HepG2 (cell line): Measurements from ENCODE around the gene NISCH. TPM values are rescaled to one million over a fixed set of nuclear protein-coding genes. Genes with fewer than 3 reads are reported as not detected.

ENCODE experiments used
- ARID4A ChIP-seq: sonication (generic); formaldehyde crosslinking; IDR thresholded peaks from 2 replicates; pipeline ENCODE4 v1.5.0; 2020; ENCODE audit warnings: mild to moderate bottlenecking, missing genetic modification reagents, borderline replicate concordance
- BCLAF1 ChIP-seq: fragments of 450-650 bp; IDR thresholded peaks from 2 replicates; pipeline ENCODE4 v1.6.1; 2017; ENCODE audit warnings: mild to moderate bottlenecking
- CENPX ChIP-seq: sonication (generic); formaldehyde crosslinking; IDR thresholded peaks from 2 replicates; pipeline ENCODE4 v1.9.0; 2021; ENCODE audit warnings: mild to moderate bottlenecking, missing genetic modification reagents, moderate library complexity
- EZH2 ChIP-seq: conservative IDR thresholded peaks from 2 replicates; pipeline ENCODE4 v1.6.1; 2012; ENCODE audit warnings: mild to moderate bottlenecking, low read depth, low read length, moderate library complexity
- HNRNPUL1 ChIP-seq: fragments of 200-400 bp; formaldehyde crosslinking; IDR thresholded peaks from 2 replicates; pipeline ENCODE4 v1.6.1; 2017; ENCODE audit warnings: low read depth, mild to moderate bottlenecking, low read length, moderate library complexity
- KLF12 ChIP-seq: sonication (generic); formaldehyde crosslinking; IDR thresholded peaks from 2 replicates; pipeline ENCODE4 v1.4.0; 2020; ENCODE audit warnings: missing genetic modification reagents, borderline replicate concordance
- MXD1 ChIP-seq: sonication (generic); formaldehyde crosslinking; IDR thresholded peaks from 2 replicates; pipeline ENCODE4 v1.4.0; 2020; ENCODE audit warnings: mild to moderate bottlenecking, missing genetic modification reagents
- MYC ChIP-seq: sonication (generic); formaldehyde crosslinking; IDR thresholded peaks from 2 replicates; pipeline ENCODE4 v1.9.0; 2021; ENCODE audit warnings: missing genetic modification reagents, borderline replicate concordance
- RBAK ChIP-seq: sonication (generic); formaldehyde crosslinking; IDR thresholded peaks from 2 replicates; pipeline ENCODE4 v1.5.1; 2020; ENCODE audit warnings: mild to moderate bottlenecking, missing genetic modification reagents
- RFX3 ChIP-seq: IDR thresholded peaks from 2 replicates; pipeline ENCODE4 v1.6.1; 2016; ENCODE audit warnings: missing biosample characterization, missing genetic modification reagents
- SALL2 ChIP-seq: sonication (generic); formaldehyde crosslinking; IDR thresholded peaks from 2 replicates; pipeline ENCODE4 v1.8.1; 2023; ENCODE audit warnings: mild to moderate bottlenecking, missing genetic modification reagents, inconsistent platforms
- SOX5 ChIP-seq: IDR thresholded peaks from 2 replicates; pipeline ENCODE4 v1.6.1; 2016; ENCODE audit warnings: borderline replicate concordance
- SP140L ChIP-seq: sonication (generic); formaldehyde crosslinking; IDR thresholded peaks from 2 replicates; pipeline ENCODE4 v1.4.0; 2020; ENCODE audit warnings: missing genetic modification reagents, borderline replicate concordance
- TBP ChIP-seq: sonication (generic); formaldehyde crosslinking; IDR thresholded peaks from 2 replicates; pipeline ENCODE4 v1.5.0; 2020; ENCODE audit warnings: missing genetic modification reagents
- TEAD3 ChIP-seq: optimal IDR thresholded peaks from 2 replicates; pipeline ENCODE3; 2016; ENCODE audit warnings: borderline replicate concordance
- THYN1 ChIP-seq: sonication (generic); formaldehyde crosslinking; IDR thresholded peaks from 2 replicates; pipeline ENCODE4 v1.8.1; 2023; ENCODE audit warnings: low read depth, mild to moderate bottlenecking, moderate library complexity, missing genetic modification reagents, borderline replicate concordance
- ZBTB20 ChIP-seq: sonication (generic); formaldehyde crosslinking; IDR thresholded peaks from 2 replicates; pipeline ENCODE4 v1.8.1; 2023; ENCODE audit warnings: missing genetic modification reagents, low read depth, mild to moderate bottlenecking, borderline replicate concordance
- ZNF335 ChIP-seq: sonication (generic); formaldehyde crosslinking; IDR thresholded peaks from 2 replicates; pipeline ENCODE4 v1.4.0; 2020; ENCODE audit warnings: missing genetic modification reagents
- ZNF44 ChIP-seq: sonication (generic); formaldehyde crosslinking; IDR thresholded peaks from 2 replicates; pipeline ENCODE4 v1.5.1; 2020; ENCODE audit warnings: mild to moderate bottlenecking, missing genetic modification reagents
- ZNF484 ChIP-seq: sonication (generic); formaldehyde crosslinking; IDR thresholded peaks from 2 replicates; pipeline ENCODE4 v1.5.1; 2020; ENCODE audit warnings: mild to moderate bottlenecking, low read depth, missing genetic modification reagents, borderline replicate concordance
- ZNF510 ChIP-seq: sonication (generic); formaldehyde crosslinking; IDR thresholded peaks from 2 replicates; pipeline ENCODE4 v1.4.0; 2020; ENCODE audit warnings: low read depth, mild to moderate bottlenecking, missing genetic modification reagents
- ZSCAN25 ChIP-seq: sonication (generic); formaldehyde crosslinking; IDR thresholded peaks from 2 replicates; pipeline ENCODE4 v1.8.0; 2022; ENCODE audit warnings: mild to moderate bottlenecking, missing genetic modification reagents
- polyA plus RNA-seq, 8 experiments: library from polyadenylated mRNA; depleted of rRNA in 3 of 8; stranded (reverse) in 7 of 8; unstranded in 1 of 8; fragments of >200 nt; fragmentation: Illumina TruSeq in 4 of 8; extraction: Trizol in 4 of 8; gene quantifications; 2 replicates each; pipeline versions ENCODE4 v1.2.1 to v1.2.3, GENCODE V29; 2011 to 2016; ENCODE audit warnings: low read depth in 4 of 8, missing spikeins in 1 of 8, mixed read lengths in 1 of 8; ENCODE audit not compliant: insufficient read depth in 1 of 8
- total RNA-seq, 5 experiments: library from RNA; depleted of rRNA; stranded (reverse); fragments of >200 nt; fragmentation: Illumina TruSeq; extraction: Trizol; gene quantifications; 2 replicates each; pipeline ENCODE4 v1.2.3, GENCODE V29; 2016; ENCODE audit warnings: low read depth in 1 of 5

Gene NISCH
- total and polyA plus RNA-seq, 2 of the 13 experiments (the other 11 are each of a cell fraction or from before 2014, with no cell fraction given), result 27.0 to 47.6 TPM

- TF ChIP-seq HNRNPUL1, result no peak
- peak; percentile 22; the same call in 1 of the 2 replicates for TF ChIP-seq ZBTB20 (CRISPR knock-in tag)
- 0 out of 2 replicates have a peak, but pooled peaks have one; percentile 11 for TF ChIP-seq SALL2 (CRISPR knock-in tag)
- 0 out of 2 replicates have a peak, but pooled peaks have one; percentile 30 for TF ChIP-seq ZNF335 (CRISPR knock-in tag)
- TF ChIP-seq THYN1 (CRISPR knock-in tag), result no peak
- TF ChIP-seq SP140L (CRISPR knock-in tag), result no peak
- no peak for TF ChIP-seq ZNF510
- no peak for TF ChIP-seq ZNF44
- no peak for TF ChIP-seq TBP (CRISPR knock-in tag)
- no peak for TF ChIP-seq ZNF484 (CRISPR knock-in tag)
- TF ChIP-seq SOX5 (CRISPR knock-in tag), result peak; percentile 58; the same call in 1 of the 2 replicates
- TF ChIP-seq ZSCAN25 (CRISPR knock-in tag), result peak; percentile 64; the same call in 1 of the 2 replicates
- TF ChIP-seq RFX3 (CRISPR knock-in tag), result no peak
- no peak for TF ChIP-seq EZH2
- no peak for TF ChIP-seq CENPX
- TF ChIP-seq TEAD3 (CRISPR knock-in tag), result no peak
- no peak for TF ChIP-seq MYC (CRISPR knock-in tag)
- TF ChIP-seq MXD1 (CRISPR knock-in tag), result peak; percentile 47; the same call in 1 of the 2 replicates
- TF ChIP-seq KLF12 (CRISPR knock-in tag), result no peak
- no peak for TF ChIP-seq BCLAF1
- TF ChIP-seq ARID4A (CRISPR knock-in tag), result peak; percentile 55; the same call in 1 of the 2 replicates
- no peak for TF ChIP-seq RBAK (CRISPR knock-in tag)
Observed at GRCh38 chr3:52444860-52445793, 10.3 kb upstream of the NISCH start, which contains the start of gene SEMA3G (continued).
